ENCODE measurements around the gene C1orf167.

The C1orf167 gene

GRCh38 chr1:11761285-11761684 lies 708 bp upstream of the C1orf167 start:
- DNase-seq (ENCODE audit: low read depth), result no peak

GRCh38 chr1:11764115-11764514 lies 2.1 kb downstream of the C1orf167 start:
- DNase-seq (ENCODE audit: low read depth), result no peak

DNA sequence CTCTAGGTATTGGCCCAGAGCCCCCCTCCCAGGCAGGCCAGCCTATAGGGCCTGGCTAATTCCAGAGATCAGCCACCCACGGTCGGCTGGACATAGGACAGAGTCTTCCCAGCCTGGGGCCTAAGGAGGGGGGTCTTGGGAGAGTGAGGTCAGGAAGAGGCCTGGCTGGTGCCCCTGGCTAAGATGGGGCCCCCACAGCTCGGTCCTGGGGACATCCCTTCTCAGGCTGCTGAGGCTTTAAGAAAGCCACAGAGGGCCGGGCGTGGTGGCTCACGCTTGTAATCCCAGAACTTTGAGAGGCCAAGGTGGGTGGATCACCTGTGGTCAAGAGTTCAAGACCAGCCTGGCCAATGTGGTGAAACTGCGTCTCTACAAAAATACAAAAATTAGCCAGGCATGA lies 2.5 kb downstream of the C1orf167 start:
- DNase-seq (ENCODE audit: low read depth), result no peak

DNA sequence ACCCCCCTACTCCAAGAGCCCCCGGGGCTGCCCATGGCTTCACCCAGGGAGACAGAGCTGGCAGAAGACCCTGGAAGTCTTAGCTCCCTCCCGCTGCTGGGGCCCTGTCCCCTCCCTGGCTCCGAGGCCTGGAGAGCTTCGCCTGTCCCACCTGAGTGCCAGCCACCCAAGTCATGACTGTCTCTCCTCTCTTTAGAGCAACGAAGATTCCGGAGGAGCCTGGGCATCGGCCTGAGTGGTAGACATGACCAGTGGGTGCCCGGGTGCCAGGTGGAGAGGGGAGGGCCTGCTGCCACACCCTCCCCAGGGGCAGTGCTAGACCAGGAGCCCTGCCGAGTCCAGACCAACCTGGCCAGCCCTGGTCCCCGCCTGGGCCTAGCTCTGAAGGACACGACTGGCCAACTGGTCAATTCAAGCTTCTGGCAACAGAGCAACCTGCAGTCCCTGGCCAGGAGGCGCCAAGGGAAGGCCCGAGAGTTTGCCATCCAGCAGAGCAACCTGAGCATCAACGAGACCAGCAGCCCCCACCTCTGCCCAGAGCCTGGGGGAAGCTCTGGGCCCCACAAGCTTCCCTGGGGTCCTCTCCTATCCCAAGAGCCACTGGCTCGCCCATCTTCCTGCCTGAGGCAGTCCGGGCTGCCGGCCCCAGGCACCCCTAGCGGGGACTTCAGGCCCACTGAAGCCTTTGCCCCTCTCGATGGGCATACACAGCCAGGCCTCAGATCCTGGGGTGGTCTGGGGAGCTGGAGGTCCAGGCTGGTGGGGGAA lies 3.9 kb downstream of the C1orf167 start:
- DNase-seq (ENCODE audit: low read depth), result no peak

GRCh38 chr1:11766429-11766776 lies 4.4 kb downstream of the C1orf167 start:
- no peak for DNase-seq (ENCODE audit: low read depth)

DNA sequence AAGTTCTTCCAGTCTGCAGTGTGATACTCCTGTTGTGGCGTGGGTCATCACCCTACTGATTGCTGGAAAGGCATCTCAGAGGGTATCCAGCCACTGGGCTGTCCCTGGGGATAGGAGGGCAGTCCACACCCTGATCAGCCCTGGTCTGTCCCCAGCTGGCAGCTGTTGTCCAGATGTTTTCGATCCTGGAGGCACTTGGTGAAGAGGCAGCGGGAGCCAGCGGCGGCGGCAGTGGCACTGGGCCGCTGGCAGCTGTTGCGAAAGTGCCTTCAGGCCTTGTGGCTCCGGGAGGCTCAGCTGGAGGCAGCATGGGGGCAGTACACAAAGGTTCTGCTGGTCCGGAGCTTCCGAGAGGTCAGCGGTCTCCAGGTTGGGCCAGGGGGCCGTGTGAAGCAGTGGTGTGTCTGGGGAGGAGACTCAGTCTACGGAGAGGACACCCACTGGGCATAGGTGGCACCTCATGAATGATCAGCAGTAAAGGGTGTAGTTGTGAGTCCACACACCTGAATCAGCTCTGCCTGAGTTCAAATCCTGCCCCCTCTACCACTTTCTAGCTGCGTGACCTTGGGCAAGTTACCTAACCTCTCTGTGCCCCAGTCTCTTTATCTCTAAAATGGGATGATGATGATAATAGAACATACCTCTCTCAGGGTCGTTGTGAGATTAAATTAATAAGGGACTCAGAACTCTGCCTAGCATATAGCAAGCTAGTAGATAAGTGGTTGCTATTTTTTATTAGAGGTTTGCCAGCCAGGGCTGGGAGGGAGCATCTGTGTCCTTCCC lies 6.1 kb downstream of the C1orf167 start:
- DNase-seq (ENCODE audit: low read depth), result no peak

DNA sequence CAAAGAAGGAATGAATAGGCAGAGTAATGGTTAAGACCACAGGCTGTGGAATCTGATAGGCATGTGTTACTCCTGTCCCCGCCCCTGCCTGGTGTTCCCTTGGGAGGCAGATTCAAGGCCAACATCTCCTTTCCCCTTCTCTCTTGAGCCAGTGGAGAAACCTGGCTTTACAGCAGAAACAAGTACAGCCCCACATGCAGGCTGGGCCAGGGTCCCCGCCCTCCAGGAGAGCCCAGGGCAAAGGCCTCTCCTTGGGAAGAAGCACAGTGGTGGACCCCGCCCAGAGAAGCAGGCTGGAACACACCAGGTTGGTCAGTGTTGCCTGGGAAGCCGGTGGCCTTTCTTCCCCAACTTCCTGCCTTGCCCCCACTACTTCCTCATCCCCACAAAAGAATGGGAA lies 6.8 kb downstream of the C1orf167 start:
- no peak for DNase-seq (ENCODE audit: low read depth)

DNA sequence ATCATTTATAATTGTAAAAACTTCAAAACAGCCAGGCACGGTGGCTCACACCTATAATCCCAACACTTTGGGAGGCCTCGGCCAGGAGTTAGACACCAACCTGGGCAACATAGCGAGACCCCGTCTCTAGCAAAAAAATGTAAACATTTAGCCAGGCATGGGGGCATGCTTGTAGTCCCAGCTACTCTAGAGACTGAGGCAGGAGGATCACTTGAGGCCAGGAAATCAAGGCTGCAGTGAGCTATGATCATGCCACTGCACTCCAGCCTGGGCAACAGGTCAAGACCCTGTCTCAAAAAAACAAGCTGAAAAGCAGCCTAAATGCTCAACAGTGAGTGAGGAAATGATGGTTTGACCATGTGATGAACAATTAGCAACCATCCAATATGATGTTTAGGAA lies 7.3 kb downstream of the C1orf167 start:
- DNase-seq (ENCODE audit: low read depth), result no peak

- no peak for DNase-seq (ENCODE audit: low read depth)
Measured at GRCh38 chr1:11770011-11770410, 8.0 kb downstream of the C1orf167 start.

- no peak for DNase-seq (ENCODE audit: low read depth)
Measured at GRCh38 chr1:11771481-11772043, 9.6 kb downstream of the C1orf167 start.

DNA sequence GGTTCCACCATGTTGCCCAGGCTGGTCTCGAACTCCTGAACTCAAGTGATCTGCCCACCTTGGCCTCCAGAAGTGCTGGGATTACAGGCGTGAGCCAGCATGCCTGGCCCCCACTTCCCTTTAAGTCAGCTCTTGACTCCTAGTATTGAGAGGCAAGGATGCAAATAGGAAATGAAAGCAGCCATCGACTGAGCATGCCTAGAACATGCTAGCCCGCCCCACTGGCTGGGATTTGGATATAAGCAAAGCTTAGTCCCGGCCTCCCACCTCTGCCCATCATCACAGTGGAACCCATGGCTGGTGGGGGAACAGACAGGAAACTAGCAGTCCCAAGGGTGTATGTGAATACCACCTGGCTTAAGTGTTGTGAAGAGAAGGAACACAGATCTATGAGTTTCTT lies 10.5 kb downstream of the C1orf167 start:
- DNase-seq (ENCODE audit: low read depth), result no peak

DNA sequence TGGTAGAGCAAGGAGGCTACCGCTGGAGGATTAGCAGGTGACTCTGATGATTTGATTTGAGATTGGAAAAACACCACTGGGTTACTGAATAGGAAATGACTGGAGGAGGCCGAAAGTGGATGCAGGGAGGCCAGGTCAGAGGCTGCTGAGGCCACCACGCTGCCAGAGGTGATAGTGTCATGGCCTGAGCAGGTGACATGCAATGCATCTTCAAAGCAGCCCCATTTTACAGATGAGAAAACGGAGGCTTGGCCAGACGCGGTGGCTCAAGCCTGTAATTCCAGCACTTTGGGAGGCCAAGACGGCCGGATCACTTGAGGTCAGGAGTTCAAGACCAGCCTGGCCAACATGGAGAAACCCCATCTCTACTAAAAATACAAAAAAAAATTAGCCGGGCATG lies 12.8 kb downstream of the C1orf167 start:
- no peak for DNase-seq (ENCODE audit: low read depth)

DNA sequence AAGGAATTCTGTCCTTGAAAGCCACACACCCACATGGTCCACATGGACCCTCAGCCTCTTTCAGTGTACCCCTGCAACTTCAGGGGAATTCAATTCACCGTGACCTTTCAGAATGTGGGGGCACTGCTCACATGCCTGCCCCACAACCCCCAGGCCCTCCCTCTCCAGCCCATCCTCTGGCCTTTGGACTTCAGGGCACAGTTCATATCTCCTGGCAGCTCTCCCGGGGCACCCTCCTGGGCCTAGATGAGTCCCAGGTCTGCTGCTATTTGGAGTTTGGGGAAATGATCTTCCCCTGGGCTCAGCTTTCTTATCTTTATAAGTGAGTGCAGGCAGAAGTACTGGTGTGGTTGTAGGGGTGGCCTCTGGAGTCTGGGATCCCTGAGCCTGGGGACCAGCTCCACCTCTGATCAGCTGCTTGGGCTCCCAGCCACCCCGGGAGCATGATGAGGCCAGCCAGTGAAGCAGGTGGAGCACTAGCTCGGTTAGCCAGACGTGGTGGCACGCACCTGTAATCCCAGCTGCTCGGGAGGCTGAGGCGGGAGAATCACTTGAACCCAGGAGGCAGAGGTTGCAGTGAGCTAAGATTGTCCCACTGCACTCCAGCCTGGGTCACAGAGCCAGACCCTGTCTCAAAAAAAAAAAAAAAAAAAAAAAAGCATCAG lies 15.8 kb downstream of the C1orf167 start:
- DNase-seq (ENCODE audit: low read depth), result no peak

- DNase-seq (ENCODE audit: low read depth), result no peak
Measured at GRCh38 chr1:11778336-11778735, 16.3 kb downstream of the C1orf167 start.

GRCh38 chr1:11778844-11779623 lies 17.0 kb downstream of the C1orf167 start:
- DNase-seq (ENCODE audit: low read depth), result no peak

GRCh38 chr1:11779715-11780379 lies 17.9 kb downstream of the C1orf167 start:
- DNase-seq (ENCODE audit: low read depth), result no peak

GRCh38 chr1:11780380-11781147 lies 18.6 kb downstream of the C1orf167 start:
- no peak for DNase-seq (ENCODE audit: low read depth)

- no peak for DNase-seq (ENCODE audit: low read depth)
Measured at GRCh38 chr1:11781297-11781696, 19.3 kb downstream of the C1orf167 start.

- DNase-seq (ENCODE audit: low read depth), result no peak
Measured at GRCh38 chr1:11782127-11782708, 20.2 kb downstream of the C1orf167 start.

- DNase-seq (ENCODE audit: low read depth), result no peak
Measured at GRCh38 chr1:11783556-11783955, 21.6 kb downstream of the C1orf167 start.
